DMS53 (cell line): ENCODE results near the gene PIMREG.

ENCODE experiments used
- DNase-seq: peaks from one replicate; lab custom pipeline; 2025; lab: John Stamatoyannopoulos, UW

The PIMREG gene

GRCh38 chr17:6437956-6438355 is 6.3 kb upstream of the PIMREG start:
- no peak for DNase-seq

GRCh38 chr17:6439951-6440350 is 4.3 kb upstream of the PIMREG start:
- DNase-seq, result peak; percentile 26

- no peak for DNase-seq
Measured at GRCh38 chr17:6442775-6443174, 1.5 kb upstream of the PIMREG start.

- peak; percentile 56 for DNase-seq
Measured at GRCh38 chr17:6444571-6445335, 498 bp downstream of the PIMREG start.

GRCh38 chr17:6446516-6447100 is 2.4 kb downstream of the PIMREG start:
- DNase-seq, result no peak

- no peak for DNase-seq
Measured at GRCh38 chr17:6448473-6448872, 4.2 kb downstream of the PIMREG start.

- DNase-seq, result no peak
Measured at GRCh38 chr17:6449307-6449706, 5.1 kb downstream of the PIMREG start.

GRCh38 chr17:6450926-6451832 is 6.9 kb downstream of the PIMREG start:
- no peak for DNase-seq

GRCh38 chr17:6452471-6453266 is 8.4 kb downstream of the PIMREG start:
- no peak for DNase-seq

- DNase-seq, result no peak
Measured at GRCh38 chr17:6453279-6454024, 9.2 kb downstream of the PIMREG start.

- no peak for DNase-seq
Measured at GRCh38 chr17:6454495-6455320, 10.5 kb downstream of the PIMREG start.

GRCh38 chr17:6455321-6455705 is 11.1 kb downstream of the PIMREG start:
- no peak for DNase-seq

- DNase-seq, result peak; percentile 81
Measured at GRCh38 chr17:6456321-6456720, 12.1 kb downstream of the PIMREG start.

GRCh38 chr17:6456914-6457687 is 12.8 kb downstream of the PIMREG start:
- DNase-seq, result peak; percentile 90

- no peak for DNase-seq
Measured at GRCh38 chr17:6457688-6458459, 13.6 kb downstream of the PIMREG start.

- DNase-seq, result no peak
Measured at GRCh38 chr17:6458460-6458950, 14.2 kb downstream of the PIMREG start.

GRCh38 chr17:6460531-6461161 is 16.4 kb downstream of the PIMREG start:
- DNase-seq, result no peak

GRCh38 chr17:6461246-6461645 is 17.0 kb downstream of the PIMREG start:
- DNase-seq, result no peak
